Lung microvascular endothelial cell (primary cell): Measurements from ENCODE around the gene MYO5A. TPM values are rescaled to one million over a fixed set of nuclear protein-coding genes. Genes with fewer than 3 reads are reported as not detected.
"Not testable (repeated sequence)": the region's sequence is repeated elsewhere in the genome, so short reads cannot be mapped to it uniquely, and the experiment has no call there.

Source experiments
- DNase-seq, 2 donors: peaks; one replicate each; pipeline versions ENCODE4 v3.0.0 to v3.0.0-alpha.2; 2010; ENCODE audit warnings: low read depth in 2 of 2
- total RNA-seq: library from RNA; depleted of rRNA; stranded (reverse); fragments of >200 nt; gene quantifications from 2 replicates; pipeline ENCODE4 v1.2.1, GENCODE V29; 2014

The MYO5A gene
- total RNA-seq, 1 donor from 2014 or later = 21.2 TPM

- peak in 1 of 2 donors; percentile 11 for DNase-seq
Measured at GRCh38 chr15:52294881-52295420, 233.7 kb downstream of the MYO5A start.

- DNase-seq = no peak
Measured at GRCh38 chr15:52292780-52293392, 235.8 kb downstream of the MYO5A start.

- no peak for DNase-seq
Measured at GRCh38 chr15:52291204-52291603, 237.5 kb downstream of the MYO5A start.

GRCh38 chr15:52290800-52291199 lies 237.9 kb downstream of the MYO5A start:
- DNase-seq = no peak

- no peak for DNase-seq
Measured at GRCh38 chr15:52290329-52290728, 238.4 kb downstream of the MYO5A start.

GRCh38 chr15:52289629-52290081 lies 239.0 kb downstream of the MYO5A start:
- DNase-seq = no peak

GRCh38 chr15:52288986-52289385 lies 239.7 kb downstream of the MYO5A start:
- no peak for DNase-seq

- DNase-seq = peak in 1 of 2 donors; percentile 73
Measured at GRCh38 chr15:52288051-52288942, 240.4 kb downstream of the MYO5A start.

GRCh38 chr15:52287114-52287513 lies 241.6 kb downstream of the MYO5A start:
- no peak for DNase-seq

- not testable (repeated sequence) for DNase-seq
Measured at GRCh38 chr15:52285941-52286340, 242.7 kb downstream of the MYO5A start.

- DNase-seq = peak in 1 of 2 donors; percentile 29
Measured at GRCh38 chr15:52284164-52284563, 244.5 kb downstream of the MYO5A start.

- DNase-seq = no peak
Measured at GRCh38 chr15:52283281-52283680, 245.4 kb downstream of the MYO5A start.

GRCh38 chr15:52282418-52282817 lies 246.3 kb downstream of the MYO5A start:
- no peak for DNase-seq

GRCh38 chr15:52281085-52282035 lies 247.3 kb downstream of the MYO5A start:
- DNase-seq = no peak

GRCh38 chr15:52280326-52281084 lies 248.2 kb downstream of the MYO5A start:
- DNase-seq = no peak

GRCh38 chr15:52278636-52279367 lies 249.9 kb downstream of the MYO5A start:
- DNase-seq = no peak

GRCh38 chr15:52278135-52278534 lies 250.5 kb downstream of the MYO5A start:
- DNase-seq = no peak

GRCh38 chr15:52277575-52277974 lies 251.1 kb downstream of the MYO5A start:
- no peak for DNase-seq

- DNase-seq = no peak
Measured at GRCh38 chr15:52276256-52276770, 252.4 kb downstream of the MYO5A start.
